AG09319 (cell line): ENCODE measurements around the gene DAAM1.

Experiments used
- DNase-seq: peaks from one replicate; pipeline ENCODE4 v3.0.0-alpha.2; 2010; ENCODE audit warnings: low read depth; ENCODE audit errors: extremely low read depth
- TF ChIP-seq, protein P1 (sequence below): IDR thresholded peaks from 2 replicates; pipeline ENCODE4 v1.5.1; 2011; ENCODE audit warnings: low read depth, mild to moderate bottlenecking, inconsistent platforms, low read length, moderate library complexity

Gene DAAM1

DNA sequence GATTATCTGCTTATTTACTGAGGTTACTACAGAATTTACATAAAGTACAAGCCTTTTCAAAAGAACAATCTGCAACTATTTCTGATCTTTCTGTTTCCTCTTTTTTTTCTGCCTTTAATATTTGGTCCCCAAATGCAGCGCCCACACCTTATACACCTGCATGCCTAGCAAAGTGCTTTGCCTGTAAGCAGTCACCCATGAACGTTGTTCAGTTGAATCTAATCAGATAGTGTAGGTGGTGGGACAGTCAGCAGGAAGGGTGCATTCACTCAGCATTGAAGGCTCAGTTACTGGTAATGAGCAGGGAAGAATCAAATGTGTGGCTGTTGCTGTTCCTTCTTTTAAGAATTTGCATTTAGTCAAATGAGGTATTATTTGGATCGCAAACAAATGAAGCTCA, 168.3 kb downstream of the DAAM1 start:
- TF ChIP-seq, protein P1, sequence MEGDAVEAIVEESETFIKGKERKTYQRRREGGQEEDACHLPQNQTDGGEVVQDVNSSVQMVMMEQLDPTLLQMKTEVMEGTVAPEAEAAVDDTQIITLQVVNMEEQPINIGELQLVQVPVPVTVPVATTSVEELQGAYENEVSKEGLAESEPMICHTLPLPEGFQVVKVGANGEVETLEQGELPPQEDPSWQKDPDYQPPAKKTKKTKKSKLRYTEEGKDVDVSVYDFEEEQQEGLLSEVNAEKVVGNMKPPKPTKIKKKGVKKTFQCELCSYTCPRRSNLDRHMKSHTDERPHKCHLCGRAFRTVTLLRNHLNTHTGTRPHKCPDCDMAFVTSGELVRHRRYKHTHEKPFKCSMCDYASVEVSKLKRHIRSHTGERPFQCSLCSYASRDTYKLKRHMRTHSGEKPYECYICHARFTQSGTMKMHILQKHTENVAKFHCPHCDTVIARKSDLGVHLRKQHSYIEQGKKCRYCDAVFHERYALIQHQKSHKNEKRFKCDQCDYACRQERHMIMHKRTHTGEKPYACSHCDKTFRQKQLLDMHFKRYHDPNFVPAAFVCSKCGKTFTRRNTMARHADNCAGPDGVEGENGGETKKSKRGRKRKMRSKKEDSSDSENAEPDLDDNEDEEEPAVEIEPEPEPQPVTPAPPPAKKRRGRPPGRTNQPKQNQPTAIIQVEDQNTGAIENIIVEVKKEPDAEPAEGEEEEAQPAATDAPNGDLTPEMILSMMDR = no peak
- DNase-seq = no peak

- DNase-seq = peak; percentile 83
- TF ChIP-seq, protein P1 = no peak
Observed at GRCh38 chr14:59358102-59358501, 169.6 kb downstream of the DAAM1 start.

- TF ChIP-seq, protein P1 = no peak
- no peak for DNase-seq
Observed at GRCh38 chr14:59358784-59359183, 170.3 kb downstream of the DAAM1 start.

- no peak for DNase-seq
- TF ChIP-seq, protein P1 = no peak
Observed at GRCh38 chr14:59359431-59360124, 171.1 kb downstream of the DAAM1 start.

GRCh38 chr14:59360233-59360632, 171.8 kb downstream of the DAAM1 start:
- DNase-seq = no peak
- TF ChIP-seq, protein P1 = no peak

DNA sequence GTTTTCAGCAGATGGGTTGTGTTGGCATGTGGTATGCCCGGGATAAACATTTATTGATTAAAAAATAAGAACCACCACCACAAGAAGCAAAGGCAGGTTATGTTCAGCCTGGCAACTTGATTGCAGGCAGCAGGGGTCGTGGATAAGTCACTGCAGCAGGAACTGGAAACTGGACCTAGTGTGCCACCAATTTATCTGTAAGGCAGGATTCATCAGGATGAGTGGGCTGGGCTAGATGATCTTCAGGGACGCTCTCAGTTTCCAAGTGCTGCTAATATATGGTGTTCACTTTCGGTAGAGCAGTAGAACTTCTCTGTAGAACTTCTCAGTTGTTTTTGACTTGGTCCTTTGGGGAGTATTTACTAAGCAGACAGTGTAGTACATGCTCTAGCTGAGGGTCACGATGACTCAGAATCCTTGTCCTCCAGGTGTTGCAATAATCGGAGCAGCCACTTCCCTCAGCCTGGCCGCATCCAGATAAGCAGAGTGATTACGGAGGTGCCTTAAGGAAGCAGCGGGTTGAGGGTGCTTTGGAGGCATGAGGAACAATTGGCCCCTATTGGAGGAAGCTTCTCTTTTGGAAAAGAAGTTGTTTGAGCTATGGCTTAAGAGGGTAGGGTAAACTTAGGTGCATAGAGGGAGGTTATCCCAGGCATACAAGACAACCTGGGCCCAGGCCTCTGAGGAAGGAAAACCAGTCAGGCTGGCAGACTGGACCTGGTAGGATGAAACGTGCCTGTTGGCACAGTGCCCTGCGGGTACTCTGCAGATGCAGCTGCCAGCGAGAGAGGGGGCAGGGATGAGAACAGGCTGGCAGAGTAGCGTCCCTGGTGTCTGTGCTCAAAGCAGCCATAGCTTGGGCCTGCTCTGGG, 172.7 kb downstream of the DAAM1 start:
- TF ChIP-seq, protein P1 = no peak
- no peak for DNase-seq

DNA sequence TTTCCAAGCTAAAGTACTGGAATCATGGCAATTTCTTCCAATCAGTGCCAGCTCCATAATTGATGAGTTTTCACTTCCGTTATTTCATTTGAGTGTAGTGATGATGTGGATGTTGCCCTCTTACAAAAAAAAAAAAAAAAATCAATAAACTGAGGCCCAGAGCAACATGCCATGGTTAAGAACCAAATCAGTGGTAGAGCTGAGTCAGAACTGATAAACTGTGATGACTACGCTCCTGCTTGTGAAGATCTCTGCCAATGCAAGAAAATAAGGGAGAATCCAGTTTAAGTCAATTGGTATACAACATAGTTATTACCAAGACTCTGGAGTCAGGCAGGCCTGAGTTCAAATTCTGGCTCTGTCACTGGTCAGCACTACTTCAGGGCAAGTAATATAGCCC, 174.0 kb downstream of the DAAM1 start:
- no peak for DNase-seq
- TF ChIP-seq, protein P1 = no peak
